ENCODE data around the gene GMEB2.
A peak's percentile ranks its signal among the peaks of the same experiment; 100 is the strongest.
"Not testable (repeated sequence)": the region's sequence is repeated elsewhere in the genome, so short reads cannot be mapped to it uniquely, and the experiment has no call there.

The GMEB2 gene

GRCh38 chr20:63587256-63587655 is 39.6 kb downstream of the GMEB2 start:
- no peak for DNase-seq

GRCh38 chr20:63586797-63587196 is 40.1 kb downstream of the GMEB2 start:
- no peak for DNase-seq

GRCh38 chr20:63585616-63586565 is 41.0 kb downstream of the GMEB2 start:
- DNase-seq, result no peak

DNA sequence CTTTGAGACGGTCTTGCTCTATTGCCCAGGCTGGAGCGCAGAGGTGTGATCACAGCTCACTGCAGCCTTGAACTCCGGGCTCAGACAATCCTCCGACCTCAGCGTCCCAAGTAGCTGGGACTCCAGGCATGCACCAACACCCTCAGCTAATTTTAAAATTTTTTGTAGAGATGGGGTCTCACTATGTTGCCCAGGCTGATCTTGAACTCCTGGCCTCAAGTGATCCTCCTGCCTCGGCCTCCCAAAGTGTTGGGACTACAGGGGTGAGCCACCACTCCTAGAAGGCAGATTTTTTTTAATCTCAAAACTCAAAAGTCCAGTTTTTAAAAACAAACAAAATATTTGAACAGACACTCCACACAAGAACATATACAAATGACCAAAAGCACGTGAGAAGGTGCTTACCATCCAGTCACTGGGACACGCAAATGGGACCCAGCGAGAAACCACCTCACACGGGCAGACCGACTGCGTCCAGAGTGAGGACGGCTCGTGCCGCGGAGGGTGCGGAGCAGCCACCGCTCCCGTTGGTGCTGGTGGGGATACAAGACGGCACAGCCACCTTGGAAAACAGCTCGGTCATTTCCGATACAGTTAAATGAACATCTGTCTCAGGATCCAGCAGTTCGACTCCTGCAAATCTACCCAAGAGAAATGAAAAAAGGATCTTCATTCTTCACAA is 44.4 kb downstream of the GMEB2 start:
- DNase-seq, result no peak

GRCh38 chr20:63580796-63581461 is 46.0 kb downstream of the GMEB2 start:
- DNase-seq, result no peak

- no peak for DNase-seq
Measured at GRCh38 chr20:63579017-63579694, 47.7 kb downstream of the GMEB2 start.

GRCh38 chr20:63578224-63579016 is 48.5 kb downstream of the GMEB2 start:
- DNase-seq, result no peak

GRCh38 chr20:63577317-63577894 is 49.5 kb downstream of the GMEB2 start:
- no peak for DNase-seq

DNA sequence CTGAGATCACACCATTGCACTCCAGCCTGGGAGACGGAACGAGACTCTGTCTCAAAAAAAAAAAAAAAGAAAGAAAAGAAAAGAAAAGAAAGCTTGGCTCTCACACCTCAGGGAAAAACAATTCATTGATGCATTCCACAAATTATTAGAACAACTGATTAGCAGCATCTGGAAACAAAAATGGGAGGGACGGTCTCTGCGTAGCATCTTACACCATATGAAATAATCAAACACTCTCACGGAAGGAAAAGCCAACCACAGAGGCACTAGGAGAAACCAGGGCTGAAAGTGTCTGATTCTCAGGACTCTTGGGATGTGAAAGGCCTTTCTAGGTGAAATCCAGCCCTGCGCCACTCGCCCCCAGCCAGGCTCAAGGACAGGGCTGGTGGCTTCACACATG is 50.6 kb downstream of the GMEB2 start:
- DNase-seq, result no peak

GRCh38 chr20:63574829-63575743 is 51.8 kb downstream of the GMEB2 start:
- no peak for DNase-seq

DNA sequence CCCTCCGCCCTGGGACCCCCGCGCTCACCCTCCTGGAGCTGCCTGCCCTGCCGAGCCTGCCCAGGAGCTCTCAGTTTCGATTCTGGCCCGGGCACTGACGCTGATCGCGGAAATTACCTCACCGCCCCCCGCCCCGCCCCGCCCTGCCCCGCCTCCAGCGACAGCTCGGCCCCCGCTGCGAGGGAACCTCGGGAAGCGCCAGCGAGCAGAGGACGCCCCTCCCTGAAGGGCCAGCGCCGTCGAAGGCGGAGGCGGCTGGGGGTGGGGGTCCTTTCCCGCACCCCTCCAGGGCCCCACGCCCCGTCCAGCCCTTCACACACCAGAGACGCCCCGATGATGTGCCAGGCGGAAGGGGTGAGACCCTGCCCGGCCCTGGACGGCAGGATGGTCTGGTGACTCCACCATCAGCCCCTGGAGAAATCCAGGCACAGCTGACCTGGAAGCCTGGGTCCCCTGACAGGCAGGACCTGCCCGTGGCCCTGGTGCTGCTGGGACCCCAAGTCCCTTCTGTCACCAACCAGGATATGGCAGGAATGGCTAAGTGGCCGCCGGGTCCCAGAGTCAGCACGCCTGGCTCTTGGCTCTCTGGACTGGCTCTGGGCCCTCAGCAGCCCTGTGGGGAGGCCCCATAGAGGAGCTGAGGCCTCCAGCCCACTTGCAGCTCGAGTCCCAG is 52.6 kb downstream of the GMEB2 start, which contains the start of gene HELZ2:
Gene HELZ2 (minus strand): TSS at position 84 of the 673 bp plus-strand sequence. CDS start 1,854 bp downstream, outside the sequence.
- DNase-seq, result peak in 1 of 2 experiments; percentile 54

DNA sequence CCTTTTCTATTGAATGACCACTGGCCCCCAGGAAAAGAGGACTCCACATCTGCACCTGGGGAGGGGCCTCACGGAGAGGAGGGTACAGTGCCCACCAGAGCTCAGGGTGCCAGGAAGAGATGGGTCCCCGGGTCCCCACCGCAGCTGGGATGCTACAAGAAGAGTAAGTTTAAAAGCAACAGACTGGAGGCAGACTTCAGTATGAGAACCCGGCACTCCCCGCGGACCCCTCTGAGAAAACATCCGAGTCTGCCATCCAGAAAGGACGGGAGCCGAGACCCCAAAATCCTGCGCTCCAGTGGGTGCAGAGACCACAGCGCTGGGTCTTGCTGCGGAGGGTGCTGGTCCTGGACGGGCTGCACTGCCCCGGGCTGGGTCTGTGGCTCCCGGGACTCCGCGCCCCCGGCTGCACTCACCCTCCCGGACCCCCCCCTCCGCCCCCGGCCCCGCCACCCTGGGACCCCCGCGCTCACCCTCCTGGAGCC is 53.2 kb downstream of the GMEB2 start:
- no peak for DNase-seq

DNA sequence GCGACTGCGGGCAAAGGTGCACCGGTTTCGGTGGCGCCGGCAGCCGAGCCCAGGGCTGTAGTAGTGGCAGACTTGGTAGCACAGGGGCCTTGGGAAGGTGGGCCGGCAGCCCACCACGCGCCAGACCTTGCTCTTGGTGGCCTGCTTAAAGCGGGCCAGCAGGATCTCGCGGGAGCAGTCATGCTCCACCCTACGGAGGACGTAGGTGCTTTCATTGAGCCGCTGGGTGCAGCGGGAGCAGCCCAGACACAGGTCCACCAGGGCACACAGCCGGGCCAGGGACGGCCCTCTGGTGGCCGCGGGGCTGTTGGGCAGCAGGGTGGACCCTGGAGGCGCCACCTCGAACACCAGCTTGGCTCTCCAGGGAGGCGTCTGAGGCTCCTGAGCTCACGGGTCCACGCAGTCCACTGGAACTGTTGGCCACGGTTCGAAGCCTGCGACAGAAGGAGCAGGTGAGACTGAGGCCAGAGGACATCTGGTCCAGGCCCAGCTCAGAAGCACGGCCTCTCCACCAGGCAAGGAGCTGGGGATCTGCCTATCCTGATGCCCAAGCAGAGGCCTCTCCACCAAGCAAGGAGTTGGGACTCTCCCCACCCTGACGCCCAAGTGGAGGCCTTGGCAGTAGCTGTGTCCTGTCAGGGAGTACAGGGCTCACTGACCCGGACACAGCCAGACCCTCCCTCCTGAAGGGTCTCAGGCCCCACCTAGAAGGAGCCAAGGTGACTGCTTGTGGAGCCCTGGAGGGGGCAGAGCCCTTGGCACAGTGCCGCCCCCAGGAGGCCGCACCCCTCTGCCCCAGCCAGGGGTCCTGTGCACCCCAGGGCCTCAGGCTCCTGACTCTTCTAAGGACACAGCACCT is 53.9 kb downstream of the GMEB2 start:
- no peak for DNase-seq

- DNase-seq, result no peak
Measured at GRCh38 chr20:63572071-63572787, 54.7 kb downstream of the GMEB2 start.

DNA sequence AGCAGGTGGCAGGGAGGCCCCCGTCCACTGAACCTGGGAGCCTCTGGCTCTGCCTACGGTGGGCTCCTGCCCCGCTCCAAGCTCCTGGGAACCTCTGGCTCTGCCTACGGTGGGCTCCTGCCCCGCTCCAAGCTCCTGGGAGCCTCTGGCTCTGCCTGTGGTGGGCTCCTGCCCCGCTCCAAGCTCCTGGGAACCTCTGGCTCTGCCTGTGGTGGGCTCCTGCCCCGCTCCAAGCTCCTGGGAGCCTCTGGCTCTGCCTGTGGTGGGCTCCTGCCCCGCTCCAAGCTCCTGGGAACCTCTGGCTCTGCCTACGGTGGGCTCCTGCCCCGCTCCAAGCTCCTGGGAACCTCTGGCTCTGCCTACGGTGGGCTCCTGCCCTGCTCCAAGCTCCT is 55.8 kb downstream of the GMEB2 start:
- DNase-seq, result not testable (repeated sequence)

DNA sequence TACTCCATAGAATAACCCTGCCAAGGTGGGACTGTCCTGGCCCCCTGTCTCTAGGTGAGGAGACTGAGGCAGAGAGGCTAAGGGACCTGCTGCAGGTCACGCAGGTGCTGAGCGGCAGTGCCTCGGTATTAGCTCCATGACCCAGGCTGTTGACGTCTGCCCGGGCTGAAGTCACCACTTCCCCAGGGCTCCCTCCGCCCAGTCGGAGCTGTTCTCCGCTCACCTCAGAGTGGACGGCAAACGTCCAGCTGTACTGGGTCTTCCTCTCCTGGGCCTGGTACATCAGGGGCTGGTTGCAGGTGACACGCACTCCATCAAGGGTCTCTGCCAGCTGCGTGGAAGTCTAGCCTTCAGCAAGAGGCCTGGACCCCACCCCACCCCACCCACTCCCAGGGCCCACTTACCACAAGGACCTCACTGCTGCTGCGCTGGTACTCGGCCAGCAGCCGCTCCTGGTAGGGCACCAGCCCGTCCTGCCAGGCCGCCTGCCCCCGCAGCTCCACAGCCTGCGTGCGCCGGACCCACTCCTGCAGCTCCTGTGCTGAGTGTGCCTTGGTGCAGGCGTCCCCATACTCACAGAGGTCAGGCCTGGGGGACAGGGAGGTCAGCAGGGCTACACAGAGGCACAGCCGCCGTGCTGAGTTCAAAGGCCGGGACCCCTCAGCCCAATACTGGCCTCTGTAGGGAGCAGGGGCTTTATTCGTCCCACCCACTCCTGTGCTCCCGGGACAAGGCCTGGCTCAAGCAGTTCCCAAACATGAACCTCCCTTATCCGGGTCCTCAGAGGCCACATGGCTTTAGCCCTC is 56.4 kb downstream of the GMEB2 start:
- DNase-seq, result no peak

All from NCI-H187 (cell line).